ENCODE results near the gene CDC42BPG.

DNA sequence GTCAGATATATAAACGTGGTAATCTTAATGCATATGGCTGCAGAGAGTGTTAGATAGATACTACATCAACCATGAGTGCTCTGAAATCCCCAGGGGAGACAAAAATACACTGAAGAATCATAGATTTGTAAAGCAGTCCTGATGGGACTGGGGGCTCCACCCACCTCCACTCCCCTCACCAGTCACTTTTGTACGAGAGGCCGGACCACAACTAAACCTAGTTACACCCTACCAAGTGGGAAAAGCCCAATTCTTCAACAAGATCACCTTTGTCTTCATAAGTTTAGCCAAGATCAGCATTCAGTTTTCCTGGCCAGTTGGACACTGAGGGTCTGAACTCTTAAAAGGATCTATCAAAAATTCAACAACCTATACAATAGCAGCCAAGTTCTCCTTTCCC is 67.6 kb downstream of the CDC42BPG start:
- TF ChIP-seq, protein P1, sequence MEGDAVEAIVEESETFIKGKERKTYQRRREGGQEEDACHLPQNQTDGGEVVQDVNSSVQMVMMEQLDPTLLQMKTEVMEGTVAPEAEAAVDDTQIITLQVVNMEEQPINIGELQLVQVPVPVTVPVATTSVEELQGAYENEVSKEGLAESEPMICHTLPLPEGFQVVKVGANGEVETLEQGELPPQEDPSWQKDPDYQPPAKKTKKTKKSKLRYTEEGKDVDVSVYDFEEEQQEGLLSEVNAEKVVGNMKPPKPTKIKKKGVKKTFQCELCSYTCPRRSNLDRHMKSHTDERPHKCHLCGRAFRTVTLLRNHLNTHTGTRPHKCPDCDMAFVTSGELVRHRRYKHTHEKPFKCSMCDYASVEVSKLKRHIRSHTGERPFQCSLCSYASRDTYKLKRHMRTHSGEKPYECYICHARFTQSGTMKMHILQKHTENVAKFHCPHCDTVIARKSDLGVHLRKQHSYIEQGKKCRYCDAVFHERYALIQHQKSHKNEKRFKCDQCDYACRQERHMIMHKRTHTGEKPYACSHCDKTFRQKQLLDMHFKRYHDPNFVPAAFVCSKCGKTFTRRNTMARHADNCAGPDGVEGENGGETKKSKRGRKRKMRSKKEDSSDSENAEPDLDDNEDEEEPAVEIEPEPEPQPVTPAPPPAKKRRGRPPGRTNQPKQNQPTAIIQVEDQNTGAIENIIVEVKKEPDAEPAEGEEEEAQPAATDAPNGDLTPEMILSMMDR (IDR thresholded peaks at IDR 0.05) = no peak
- TF ChIP-seq POLR2A (IDR thresholded peaks at IDR 0.05) = no peak
